ENCODE results near the gene RIMS4.

RIMS4 gene

GRCh38 chr20:44802702-44803101, 7.6 kb downstream of the RIMS4 start:
- DNase-seq (ENCODE audit: low spot score) = no peak
- TF ChIP-seq CTCF (conservative IDR thresholded peaks at IDR 0.05; ENCODE audit: low read depth) = no peak
- CTCF ChIA-PET = no interaction called here
- no peak overlapping the region for H3K27ac ChIP-seq
- POLR2A ChIA-PET (ENCODE audit: low non-redundant PET) = no interaction called here

- CTCF ChIA-PET = interaction anchor here (0.6 to 1.1 kb wide), 5 partner anchors 24 to 166 kb away, joined by 3 to 4 read pairs (median 3); no protein-coding TSS in a partner anchor
- POLR2A ChIA-PET (ENCODE audit: low non-redundant PET) = no interaction called here
- no peak for DNase-seq (ENCODE audit: low spot score)
- TF ChIP-seq CTCF (conservative IDR thresholded peaks at IDR 0.05; ENCODE audit: low read depth) = no peak; the same call in 1 of the 2 replicates
- no peak overlapping the region for H3K27ac ChIP-seq
Measured at GRCh38 chr20:44800391-44801046, 9.8 kb downstream of the RIMS4 start.

- no peak for TF ChIP-seq CTCF (conservative IDR thresholded peaks at IDR 0.05; ENCODE audit: low read depth)
- ChIA-PET CTCF (interaction anchor here (0.6 to 1.1 kb wide), 3 partner anchors 16 to 67 kb away, joined by 3 read pairs; partner anchors contain the start of gene KCNK15), POLR2A (ENCODE audit: low non-redundant PET) (no interaction called here)
- no peak for DNase-seq (ENCODE audit: low spot score)
- H3K27ac ChIP-seq = no peak overlapping the region
Measured at GRCh38 chr20:44799691-44800090, 10.7 kb downstream of the RIMS4 start.

GRCh38 chr20:44796758-44797457, 13.4 kb downstream of the RIMS4 start:
- CTCF ChIA-PET = interaction anchor here (0.6 to 0.8 kb wide), 2 partner anchors 11 to 39 kb away, joined by 3 to 6 read pairs; no protein-coding TSS in a partner anchor
- no peak for TF ChIP-seq CTCF (conservative IDR thresholded peaks at IDR 0.05; ENCODE audit: low read depth)
- DNase-seq (ENCODE audit: low spot score) = no peak
- POLR2A ChIA-PET (ENCODE audit: low non-redundant PET) = no interaction called here
- H3K27ac ChIP-seq = no peak overlapping the region

GRCh38 chr20:44796311-44796710, 14.0 kb downstream of the RIMS4 start:
- ChIA-PET CTCF (interaction anchor here (0.6 kb wide), 1 partner anchor 10 kb away, joined by 6 read pairs; no protein-coding TSS in a partner anchor), POLR2A (ENCODE audit: low non-redundant PET) (no interaction called here)
- no peak for TF ChIP-seq CTCF (conservative IDR thresholded peaks at IDR 0.05; ENCODE audit: low read depth)

GRCh38 chr20:44795836-44796235, 14.5 kb downstream of the RIMS4 start:
- CTCF ChIA-PET = interaction anchor here (0.7 kb wide), 1 partner anchor 147 kb away, joined by 3 read pairs; no protein-coding TSS in a partner anchor
- no peak overlapping the region for H3K27ac ChIP-seq

More at GRCh38 chr20:44796311-44796710, 14.0 kb downstream of the RIMS4 start:
- H3K27ac ChIP-seq = no peak overlapping the region
- DNase-seq (ENCODE audit: low spot score) = no peak

More at GRCh38 chr20:44795836-44796235, 14.5 kb downstream of the RIMS4 start:
- no peak for DNase-seq (ENCODE audit: low spot score)
- POLR2A ChIA-PET (ENCODE audit: low non-redundant PET) = no interaction called here
- no peak for TF ChIP-seq CTCF (conservative IDR thresholded peaks at IDR 0.05; ENCODE audit: low read depth)

Measured in RWPE1 (cell line).